HEK293 (cell line): Measurements from ENCODE around the gene THEM5.

ENCODE experiments used
- BCL6B ChIP-seq: fragments of 450-650 bp; formaldehyde crosslinking; IDR thresholded peaks from 2 replicates; pipeline ENCODE4 v1.5.1; 2017; ENCODE audit warnings: missing biosample characterization, missing genetic modification characterization
- IKZF3 ChIP-seq: fragments of 450-650 bp; IDR thresholded peaks from 2 replicates; pipeline ENCODE4 v1.5.0; 2018; ENCODE audit warnings: missing biosample characterization, mild to moderate bottlenecking, missing genetic modification characterization, moderate library complexity
- KLF17 ChIP-seq: fragments of 450-650 bp; formaldehyde crosslinking; IDR thresholded peaks from 2 replicates; pipeline ENCODE4 v1.5.1; 2016; ENCODE audit warnings: missing biosample characterization, missing genetic modification characterization
- KLF7 ChIP-seq: fragments of 450-650 bp; formaldehyde crosslinking; IDR thresholded peaks from 2 replicates; pipeline ENCODE4 v1.5.1; 2016; ENCODE audit warnings: missing biosample characterization, missing genetic modification characterization, borderline replicate concordance
- KLF9 ChIP-seq: fragments of 450-650 bp; formaldehyde crosslinking; IDR thresholded peaks from 2 replicates; pipeline ENCODE4 v1.5.1; 2016; ENCODE audit warnings: missing biosample characterization, missing genetic modification characterization, low read depth
- PRDM1 ChIP-seq: fragments of 450-650 bp; formaldehyde crosslinking; IDR thresholded peaks from 2 replicates; pipeline ENCODE4; 2016; ENCODE audit warnings: missing biosample characterization, missing genetic modification characterization
- REPIN1 ChIP-seq: fragments of 450-650 bp; formaldehyde crosslinking; IDR thresholded peaks from 2 replicates; pipeline ENCODE4 v1.5.1; 2017; ENCODE audit warnings: missing biosample characterization, missing genetic modification characterization, low read depth
- TCF7L2 ChIP-seq: IDR thresholded peaks from 2 replicates; pipeline ENCODE4 v1.6.1; 2011; ENCODE audit warnings: low read depth, mild to moderate bottlenecking, inconsistent platforms, low read length, moderate library complexity, borderline replicate concordance
- TRIM28 ChIP-seq: IDR thresholded peaks from 2 replicates; pipeline ENCODE4 v1.6.1; 2011; ENCODE audit warnings: low read length, control low read depth, borderline replicate concordance
- ZFHX2 ChIP-seq: fragments of 450-650 bp; formaldehyde crosslinking; conservative IDR thresholded peaks from 2 replicates; pipeline ENCODE4 v1.5.1; 2016; ENCODE audit warnings: missing biosample characterization, missing genetic modification characterization
- ZNF239 ChIP-seq: fragments of 450-650 bp; formaldehyde crosslinking; IDR thresholded peaks from 2 replicates; pipeline ENCODE4 v1.5.1; 2016; ENCODE audit warnings: missing biosample characterization, missing genetic modification characterization
- ZNF266 ChIP-seq: fragments of 450-650 bp; formaldehyde crosslinking; IDR thresholded peaks from 2 replicates; pipeline ENCODE4 v1.5.1; 2016; ENCODE audit warnings: missing biosample characterization, missing genetic modification characterization, low read depth
- ZNF280C ChIP-seq: fragments of 450-650 bp; formaldehyde crosslinking; IDR thresholded peaks from 2 replicates; pipeline ENCODE4 v1.5.1; 2016; ENCODE audit warnings: missing biosample characterization, missing genetic modification characterization
- ZNF292 ChIP-seq: fragments of 450-650 bp; formaldehyde crosslinking; IDR thresholded peaks from 2 replicates; pipeline ENCODE4 v1.5.1; 2016; ENCODE audit warnings: low read depth, missing biosample characterization, missing genetic modification characterization, borderline replicate concordance
- ZNF341 ChIP-seq: fragments of 450-650 bp; formaldehyde crosslinking; IDR thresholded peaks from 2 replicates; pipeline ENCODE4; 2016; ENCODE audit warnings: low read depth, missing biosample characterization, missing genetic modification characterization
- ZNF423 ChIP-seq: fragments of 450-650 bp; formaldehyde crosslinking; IDR thresholded peaks from 2 replicates; pipeline ENCODE4 v1.5.1; 2016; ENCODE audit warnings: missing biosample characterization, missing genetic modification characterization
- ZNF473 ChIP-seq: fragments of 450-650 bp; formaldehyde crosslinking; IDR thresholded peaks from 2 replicates; pipeline ENCODE4 v1.5.1; 2017; ENCODE audit warnings: missing biosample characterization, missing genetic modification characterization
- ZNF518A ChIP-seq: fragments of 450-650 bp; formaldehyde crosslinking; conservative IDR thresholded peaks from 2 replicates; pipeline ENCODE4 v1.5.1; 2016; ENCODE audit warnings: low read depth, missing biosample characterization, missing genetic modification characterization
- ZNF521 ChIP-seq: fragments of 450-650 bp; formaldehyde crosslinking; IDR thresholded peaks from 2 replicates; pipeline ENCODE4 v1.5.1; 2017; ENCODE audit warnings: missing biosample characterization, mild to moderate bottlenecking, missing genetic modification characterization
- ZNF549 ChIP-seq: fragments of 450-650 bp; IDR thresholded peaks from 2 replicates; pipeline ENCODE4 v1.5.1; 2018; ENCODE audit warnings: missing biosample characterization, missing genetic modification characterization, mild to moderate bottlenecking, inconsistent platforms, moderate library complexity
- ZNF555 ChIP-seq: fragments of 450-650 bp; formaldehyde crosslinking; conservative IDR thresholded peaks from 2 replicates; pipeline ENCODE4 v1.5.1; 2017; ENCODE audit warnings: missing biosample characterization, mild to moderate bottlenecking, missing genetic modification characterization, inconsistent platforms
- ZNF596 ChIP-seq: fragments of 450-650 bp; IDR thresholded peaks from 2 replicates; pipeline ENCODE4 v1.5.0; 2018; ENCODE audit warnings: missing biosample characterization, mild to moderate bottlenecking, missing genetic modification characterization, moderate library complexity
- ZNF610 ChIP-seq: fragments of 450-650 bp; formaldehyde crosslinking; IDR thresholded peaks from 2 replicates; pipeline ENCODE4 v1.5.1; 2016; ENCODE audit warnings: missing biosample characterization, missing genetic modification characterization, borderline replicate concordance
- ZNF660 ChIP-seq: fragments of 450-650 bp; IDR thresholded peaks from 2 replicates; pipeline ENCODE4 v1.5.1; 2018; ENCODE audit warnings: missing biosample characterization, mild to moderate bottlenecking, missing genetic modification characterization
- ZNF792 ChIP-seq: fragments of 450-650 bp; formaldehyde crosslinking; IDR thresholded peaks from 2 replicates; pipeline ENCODE4 v1.5.1; 2016; ENCODE audit warnings: missing biosample characterization, missing genetic modification characterization
- TF ChIP-seq, protein P1 (sequence below): fragments of 450-650 bp; formaldehyde crosslinking; IDR thresholded peaks from 2 replicates; pipeline ENCODE4 v1.5.1; 2016; ENCODE audit warnings: missing biosample characterization, missing genetic modification characterization
- TF ChIP-seq, protein P2 (sequence below): fragments of 450-650 bp; formaldehyde crosslinking; IDR thresholded peaks from 2 replicates; pipeline ENCODE4 v1.5.0; 2017; ENCODE audit warnings: missing biosample characterization, missing genetic modification characterization, borderline replicate concordance

The THEM5 gene

GRCh38 chr1:151828921-151829320 lies 24.6 kb downstream of the THEM5 start (continued):
- no peak for TF ChIP-seq ZNF280C (tag by site-specific recombination)
- no peak for TF ChIP-seq TCF7L2
- no peak for TF ChIP-seq ZNF239 (tag by site-specific recombination)
- no peak for TF ChIP-seq ZNF423
- TF ChIP-seq ZNF518A (tag by site-specific recombination) = no peak
- TF ChIP-seq KLF7 = no peak
- no peak for TF ChIP-seq KLF17 (tag by site-specific recombination)
- no peak for TF ChIP-seq ZNF473 (tag by site-specific recombination)
- no peak for TF ChIP-seq ZNF292 (tag by site-specific recombination)
- no peak for TF ChIP-seq ZNF610 (tag by site-specific recombination)
- TF ChIP-seq REPIN1 (tag by site-specific recombination) = no peak
- TF ChIP-seq ZNF660 (tag by site-specific recombination) = no peak
- no peak; the same call in 1 of the 2 replicates for TF ChIP-seq KLF9 (tag by site-specific recombination)
- TF ChIP-seq ZFHX2 (tag by site-specific recombination) = peak; percentile 78
- TF ChIP-seq, protein P1, sequence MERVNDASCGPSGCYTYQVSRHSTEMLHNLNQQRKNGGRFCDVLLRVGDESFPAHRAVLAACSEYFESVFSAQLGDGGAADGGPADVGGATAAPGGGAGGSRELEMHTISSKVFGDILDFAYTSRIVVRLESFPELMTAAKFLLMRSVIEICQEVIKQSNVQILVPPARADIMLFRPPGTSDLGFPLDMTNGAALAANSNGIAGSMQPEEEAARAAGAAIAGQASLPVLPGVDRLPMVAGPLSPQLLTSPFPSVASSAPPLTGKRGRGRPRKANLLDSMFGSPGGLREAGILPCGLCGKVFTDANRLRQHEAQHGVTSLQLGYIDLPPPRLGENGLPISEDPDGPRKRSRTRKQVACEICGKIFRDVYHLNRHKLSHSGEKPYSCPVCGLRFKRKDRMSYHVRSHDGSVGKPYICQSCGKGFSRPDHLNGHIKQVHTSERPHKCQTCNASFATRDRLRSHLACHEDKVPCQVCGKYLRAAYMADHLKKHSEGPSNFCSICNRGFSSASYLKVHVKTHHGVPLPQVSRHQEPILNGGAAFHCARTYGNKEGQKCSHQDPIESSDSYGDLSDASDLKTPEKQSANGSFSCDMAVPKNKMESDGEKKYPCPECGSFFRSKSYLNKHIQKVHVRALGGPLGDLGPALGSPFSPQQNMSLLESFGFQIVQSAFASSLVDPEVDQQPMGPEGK (tag by site-specific recombination) = 0 out of 2 replicates have a peak, but pooled peaks have one; percentile 43
- TF ChIP-seq ZNF266 (tag by site-specific recombination) = no peak
- TF ChIP-seq PRDM1 = peak; percentile 75
- TF ChIP-seq, protein P2, sequence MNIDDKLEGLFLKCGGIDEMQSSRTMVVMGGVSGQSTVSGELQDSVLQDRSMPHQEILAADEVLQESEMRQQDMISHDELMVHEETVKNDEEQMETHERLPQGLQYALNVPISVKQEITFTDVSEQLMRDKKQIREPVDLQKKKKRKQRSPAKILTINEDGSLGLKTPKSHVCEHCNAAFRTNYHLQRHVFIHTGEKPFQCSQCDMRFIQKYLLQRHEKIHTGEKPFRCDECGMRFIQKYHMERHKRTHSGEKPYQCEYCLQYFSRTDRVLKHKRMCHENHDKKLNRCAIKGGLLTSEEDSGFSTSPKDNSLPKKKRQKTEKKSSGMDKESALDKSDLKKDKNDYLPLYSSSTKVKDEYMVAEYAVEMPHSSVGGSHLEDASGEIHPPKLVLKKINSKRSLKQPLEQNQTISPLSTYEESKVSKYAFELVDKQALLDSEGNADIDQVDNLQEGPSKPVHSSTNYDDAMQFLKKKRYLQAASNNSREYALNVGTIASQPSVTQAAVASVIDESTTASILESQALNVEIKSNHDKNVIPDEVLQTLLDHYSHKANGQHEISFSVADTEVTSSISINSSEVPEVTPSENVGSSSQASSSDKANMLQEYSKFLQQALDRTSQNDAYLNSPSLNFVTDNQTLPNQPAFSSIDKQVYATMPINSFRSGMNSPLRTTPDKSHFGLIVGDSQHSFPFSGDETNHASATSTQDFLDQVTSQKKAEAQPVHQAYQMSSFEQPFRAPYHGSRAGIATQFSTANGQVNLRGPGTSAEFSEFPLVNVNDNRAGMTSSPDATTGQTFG (tag by site-specific recombination) = no peak
- no peak for TF ChIP-seq TRIM28
- TF ChIP-seq ZNF521 (tag by site-specific recombination) = no peak
- TF ChIP-seq ZNF555 = no peak
- no peak for TF ChIP-seq ZNF341 (tag by site-specific recombination)
- TF ChIP-seq IKZF3 = no peak
- no peak for TF ChIP-seq ZNF792 (tag by site-specific recombination)
- no peak for TF ChIP-seq ZNF549
- TF ChIP-seq ZNF596 = no peak
- no peak for TF ChIP-seq BCL6B (tag by site-specific recombination)
- TF ChIP-seq, all 188 proteins: peak for 7
